Measurements from ENCODE around the gene E2F4.

Gene E2F4

GRCh38 chr16:67169642-67170167 is 22.2 kb upstream of the E2F4 start:
- H3K4me3 ChIP-seq (ENCODE audit: low read depth, low read length), result peak overlapping the region; percentile 35
- TF ChIP-seq CTCF (IDR thresholded peaks at IDR 0.05; ENCODE audit: low read depth, low read length, missing control alignments), result peak; percentile 65
- no peak for DNase-seq (ENCODE audit: low read depth)
- in situ Hi-C loops (cut with HindIII; ENCODE audit: low sequenced_read_pairs), result no loop called here

GRCh38 chr16:67170168-67170948 is 21.6 kb upstream of the E2F4 start, which contains the start of gene NOL3:
Gene NOL3, plus strand, starts transcription at chr16:67170538.
- H3K4me3 ChIP-seq (ENCODE audit: low read depth, low read length), result peak within 1 kb of the TSS; percentile 35
- DNase-seq (ENCODE audit: low read depth), result no peak

GRCh38 chr16:67170949-67171649 is 20.9 kb upstream of the E2F4 start:
- peak overlapping the region; percentile 35 for H3K4me3 ChIP-seq (ENCODE audit: low read depth, low read length)
- DNase-seq (ENCODE audit: low read depth), result no peak
- no peak for TF ChIP-seq CTCF (IDR thresholded peaks at IDR 0.05; ENCODE audit: low read depth, low read length, missing control alignments)
- in situ Hi-C loops (cut with HindIII; ENCODE audit: low sequenced_read_pairs), result no loop called here

More at GRCh38 chr16:67170168-67170948, 21.6 kb upstream of the E2F4 start, which contains the start of gene NOL3:
- no peak for TF ChIP-seq CTCF (IDR thresholded peaks at IDR 0.05; ENCODE audit: low read depth, low read length, missing control alignments)
- in situ Hi-C loops (cut with HindIII; ENCODE audit: low sequenced_read_pairs), result no loop called here

- H3K4me3 ChIP-seq (ENCODE audit: low read depth, low read length), result no peak overlapping the region
- no peak for DNase-seq (ENCODE audit: low read depth)
- in situ Hi-C loops (cut with HindIII; ENCODE audit: low sequenced_read_pairs), result no loop called here
- TF ChIP-seq CTCF (IDR thresholded peaks at IDR 0.05; ENCODE audit: low read depth, low read length, missing control alignments), result no peak
These were observed 18.6 kb upstream of the E2F4 start for GRCh38 chr16:67173323-67173722.

- DNase-seq (ENCODE audit: low read depth), result no peak
- H3K4me3 ChIP-seq (ENCODE audit: low read depth, low read length), result peak overlapping the region; percentile 33
- TF ChIP-seq CTCF (IDR thresholded peaks at IDR 0.05; ENCODE audit: low read depth, low read length, missing control alignments), result no peak
- in situ Hi-C loops (cut with HindIII; ENCODE audit: low sequenced_read_pairs), result no loop called here
These were observed 17.9 kb upstream of the E2F4 start for GRCh38 chr16:67173808-67174705.

Measured in astrocyte of the cerebellum (primary cell).